HG02884 (cell line): Measurements from ENCODE around the gene CDKAL1.
"Not testable (repeated sequence)": the region's sequence is repeated elsewhere in the genome, so short reads cannot be mapped to it uniquely, and the experiment has no call there.

Experiments
- ATAC-seq: cut with Tn5 transposase; IDR thresholded peaks from one replicate; pipeline ENCODE4 v1.9.1; 2021; ENCODE audit warnings: mild to moderate bottlenecking, moderate library complexity; ENCODE audit not compliant: unreplicated experiment

Gene CDKAL1

GRCh38 chr6:20827798-20828197 is 293.5 kb downstream of the CDKAL1 start:
- ATAC-seq = no peak

DNA sequence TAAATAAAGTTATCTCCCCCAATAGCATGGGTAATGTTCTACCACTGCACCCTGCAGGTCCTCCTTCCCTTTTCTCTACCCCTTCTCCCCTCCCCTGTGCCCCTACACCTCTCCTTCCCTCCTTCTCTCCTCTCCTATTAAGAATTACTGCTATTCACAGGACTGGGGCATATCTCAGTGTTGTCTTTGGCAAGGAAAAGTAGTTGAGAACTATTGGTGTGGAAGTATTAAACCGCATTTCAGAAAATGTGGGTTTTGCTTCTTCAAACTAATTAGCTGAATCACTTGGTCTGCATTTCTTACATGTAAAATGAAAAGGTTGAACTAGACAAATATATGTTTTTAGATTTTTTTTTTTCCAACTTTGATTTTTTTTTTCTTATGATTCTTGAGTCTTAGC is 296.3 kb downstream of the CDKAL1 start:
- ATAC-seq = no peak

DNA sequence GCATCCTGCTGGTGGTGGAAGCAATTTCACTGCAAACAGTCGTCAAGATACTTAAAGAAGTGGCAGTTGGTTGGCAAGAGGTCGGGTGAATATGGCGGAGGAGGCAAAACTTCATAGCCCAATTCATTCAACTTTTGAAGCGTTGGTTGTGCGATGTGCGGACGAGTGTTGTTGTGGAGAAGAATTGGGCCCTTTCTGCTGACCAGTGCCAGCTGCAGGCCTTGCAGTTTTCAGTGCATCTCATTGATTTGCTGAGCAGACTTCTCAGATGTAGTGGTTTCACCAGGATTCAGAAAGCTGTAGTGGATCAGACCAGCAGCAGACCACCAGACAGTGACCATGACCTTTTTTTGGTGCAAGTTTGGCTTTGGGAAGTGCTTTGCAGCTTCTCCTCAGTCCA is 297.0 kb downstream of the CDKAL1 start:
- ATAC-seq = not testable (repeated sequence)

DNA sequence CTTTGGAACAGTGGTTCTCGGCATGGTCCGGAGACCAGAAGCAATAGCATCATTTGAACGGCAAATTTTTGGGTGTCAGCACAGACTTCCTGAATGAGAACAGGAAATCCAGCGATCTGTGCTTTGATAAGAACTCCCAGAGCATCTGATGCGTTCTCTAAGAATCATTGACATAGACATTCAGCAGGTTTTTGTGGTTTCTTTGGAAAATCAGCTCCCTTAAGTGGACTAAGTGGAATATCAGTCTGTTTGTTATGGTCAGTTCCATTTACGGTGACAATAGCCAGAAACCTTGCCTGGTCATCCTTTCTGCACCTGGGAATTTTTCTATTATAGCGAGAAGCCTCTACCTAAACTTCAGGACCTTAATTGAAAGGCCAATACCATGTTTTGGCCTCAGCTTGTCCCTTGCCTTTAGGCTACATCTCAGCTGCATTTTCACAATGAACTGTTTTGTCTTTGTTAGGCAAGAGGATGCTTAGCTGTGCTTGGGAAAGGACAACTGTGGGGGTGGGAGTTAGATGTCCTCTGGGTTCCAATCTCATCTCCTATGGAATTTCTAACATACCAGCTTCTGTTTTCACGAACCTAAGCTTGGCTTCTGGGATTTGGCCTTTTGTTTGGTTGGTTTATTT is 299.7 kb downstream of the CDKAL1 start:
- ATAC-seq = no peak

- no peak for ATAC-seq
These were observed 301.2 kb downstream of the CDKAL1 start for GRCh38 chr6:20835315-20836010.

DNA sequence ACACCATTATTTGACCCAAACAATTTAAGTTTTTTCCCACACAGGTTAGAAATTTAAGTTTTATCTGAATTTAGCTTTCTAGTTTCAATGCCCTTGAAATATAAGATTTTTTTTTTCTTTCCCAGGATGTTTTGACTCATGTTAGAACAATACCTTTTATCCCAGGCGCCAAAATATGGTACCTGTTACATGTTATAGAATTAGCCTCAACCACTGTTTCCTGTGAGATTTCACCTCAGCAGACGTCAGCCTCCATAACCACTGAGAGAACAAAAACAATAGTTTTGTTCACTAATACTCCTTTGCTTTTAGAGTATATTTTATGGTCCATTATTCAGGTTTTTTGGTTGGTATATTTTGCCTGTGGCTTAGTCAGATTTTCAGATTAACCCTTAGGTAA is 302.9 kb downstream of the CDKAL1 start:
- ATAC-seq = no peak

GRCh38 chr6:20838113-20838512 is 303.9 kb downstream of the CDKAL1 start:
- no peak for ATAC-seq

DNA sequence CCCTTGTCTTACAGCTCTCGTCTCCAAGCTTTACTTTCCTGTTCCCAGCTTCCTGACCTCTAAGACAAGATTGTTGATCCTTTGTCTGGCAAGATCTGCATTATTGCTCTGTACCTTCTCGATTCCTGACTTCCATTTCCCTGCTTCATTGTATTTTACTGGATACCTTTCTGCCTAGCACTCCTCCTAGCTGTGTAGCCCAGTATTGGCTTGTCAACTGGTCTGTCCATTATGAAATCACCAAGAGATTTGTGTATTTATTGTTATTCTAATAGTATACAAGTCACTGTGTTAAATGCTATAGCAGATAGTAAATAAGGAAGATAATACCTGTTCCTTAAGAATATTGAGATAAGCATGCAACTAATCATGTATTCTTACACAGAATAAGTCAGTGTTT is 305.4 kb downstream of the CDKAL1 start:
- no peak for ATAC-seq

DNA sequence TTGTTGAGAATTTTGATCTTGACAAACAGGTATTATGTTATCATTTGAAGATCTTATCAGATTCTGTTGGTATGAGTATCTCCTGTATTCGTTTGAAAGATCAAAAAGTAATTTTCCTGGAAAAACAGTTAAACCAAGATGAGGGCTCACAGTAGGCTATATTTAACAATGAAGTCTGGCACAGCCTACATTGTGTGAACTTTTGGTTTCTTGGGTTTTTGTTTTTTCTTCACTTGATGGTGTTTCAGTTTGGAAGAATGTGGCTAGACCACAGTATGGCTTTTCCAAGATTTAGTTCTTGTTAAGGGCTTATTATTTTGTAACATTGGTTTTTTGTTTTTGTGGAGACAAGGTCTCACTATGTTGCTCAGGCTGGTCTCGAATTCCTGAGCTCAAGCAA is 306.4 kb downstream of the CDKAL1 start:
- ATAC-seq = no peak

DNA sequence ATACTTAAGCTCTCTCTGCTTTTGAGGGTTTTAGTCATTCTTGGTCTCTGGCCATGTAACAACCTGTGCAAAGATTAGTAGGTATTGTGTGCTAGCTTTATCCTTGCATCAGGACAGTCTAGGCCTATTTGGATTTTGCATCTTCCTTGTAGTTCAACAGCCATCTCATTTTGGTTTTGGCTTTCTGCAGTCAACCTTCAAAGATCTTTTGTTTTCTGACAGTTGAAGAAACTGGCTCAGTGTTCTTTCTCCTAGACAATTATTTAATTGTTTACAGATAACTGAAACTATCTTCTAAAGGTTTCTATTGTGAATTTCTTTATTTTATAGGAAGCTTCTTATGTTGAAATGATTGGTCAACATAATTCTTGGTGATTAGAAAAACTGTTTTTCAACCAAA is 307.5 kb downstream of the CDKAL1 start:
- no peak for ATAC-seq

DNA sequence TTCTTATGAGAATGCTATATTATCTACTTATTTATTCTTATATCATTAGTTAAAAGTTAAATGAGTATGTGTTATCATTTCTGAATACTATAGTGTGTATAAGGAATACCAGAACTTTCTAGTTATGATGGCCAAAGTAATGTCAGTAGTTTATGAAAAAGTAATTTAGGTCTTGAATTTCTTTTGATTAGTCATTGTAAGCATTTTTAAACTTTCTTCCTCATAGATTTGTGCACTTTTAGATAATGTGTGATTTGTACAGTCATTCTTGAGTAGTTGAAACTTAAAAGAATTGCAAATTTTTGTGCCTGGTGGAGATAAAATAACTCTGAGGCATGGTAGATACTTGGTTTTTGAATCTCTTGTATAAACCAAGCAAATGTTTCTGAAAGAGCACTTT is 311.3 kb downstream of the CDKAL1 start:
- no peak for ATAC-seq

DNA sequence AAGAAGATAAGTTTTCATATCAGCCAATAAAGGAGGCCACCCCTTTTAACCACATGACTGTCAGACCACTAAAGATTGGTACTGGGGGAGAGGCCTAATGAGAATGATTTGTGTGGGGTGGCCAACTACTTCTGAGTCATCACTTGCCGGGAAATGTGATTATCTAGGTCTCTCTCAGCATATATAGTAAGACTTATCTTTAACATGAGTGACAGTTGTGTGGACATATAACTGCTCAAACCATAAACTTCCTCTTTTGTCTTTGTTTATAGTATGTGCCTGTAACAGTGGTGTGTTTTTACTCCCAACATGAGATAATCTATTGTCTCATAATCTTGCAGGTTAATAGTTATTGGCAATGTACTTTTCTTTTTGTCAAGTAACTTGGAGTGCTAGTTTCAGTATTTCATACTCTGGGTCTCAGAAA is 312.4 kb downstream of the CDKAL1 start:
- ATAC-seq = peak; percentile 86

- no peak for ATAC-seq
These were observed 313.6 kb downstream of the CDKAL1 start for GRCh38 chr6:20847904-20848303.

DNA sequence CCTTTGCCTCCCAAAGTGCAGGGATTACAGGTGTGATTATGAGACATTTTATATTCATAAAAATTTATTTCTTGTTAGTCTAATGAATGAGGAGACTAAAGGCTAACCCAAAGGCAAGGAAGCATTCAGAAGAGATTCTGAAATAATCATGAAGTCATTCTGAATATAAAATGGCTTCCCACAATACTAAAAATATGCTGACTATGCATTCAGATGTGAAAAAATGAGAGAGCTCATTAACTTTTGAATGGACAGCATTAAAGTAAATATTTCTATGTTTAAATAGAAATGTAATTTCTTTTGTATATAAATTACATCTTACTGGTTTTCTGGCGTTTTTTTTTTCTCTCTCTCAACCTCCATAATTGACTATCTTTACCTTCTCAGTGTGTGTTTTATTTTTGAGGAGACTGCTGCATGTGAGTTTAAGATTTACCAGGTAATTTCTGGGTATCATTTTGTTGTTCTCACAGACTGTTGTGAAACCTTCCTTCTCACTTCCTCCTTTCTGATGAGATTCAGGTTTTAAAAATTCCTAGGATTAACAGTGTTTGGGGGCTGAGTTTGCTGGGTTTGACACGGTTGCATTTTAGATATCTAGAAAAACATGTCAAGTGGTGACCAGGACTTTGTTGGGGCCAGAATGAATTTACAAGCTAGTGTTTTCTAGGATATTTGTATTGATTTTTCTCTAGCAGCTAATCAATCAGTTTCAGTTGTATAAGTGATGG is 316.6 kb downstream of the CDKAL1 start:
- no peak for ATAC-seq

DNA sequence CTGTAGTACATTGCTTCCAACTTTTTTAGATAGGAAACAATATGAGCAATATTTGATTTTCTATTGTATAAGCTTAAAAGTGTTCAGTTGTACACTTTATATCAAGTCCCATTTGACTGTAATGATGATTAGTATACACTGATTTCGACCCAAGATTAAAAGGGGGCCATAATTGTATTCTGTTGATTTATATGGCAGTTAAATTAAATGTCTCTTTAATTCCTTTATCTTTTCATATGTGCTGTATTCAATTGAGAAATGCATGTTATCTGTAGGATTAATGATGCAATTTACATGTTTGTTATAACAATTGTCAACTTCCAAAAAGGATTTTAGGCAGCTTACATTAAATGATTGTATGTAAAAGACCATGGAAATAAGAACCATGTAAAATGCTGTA is 317.5 kb downstream of the CDKAL1 start:
- ATAC-seq = no peak

DNA sequence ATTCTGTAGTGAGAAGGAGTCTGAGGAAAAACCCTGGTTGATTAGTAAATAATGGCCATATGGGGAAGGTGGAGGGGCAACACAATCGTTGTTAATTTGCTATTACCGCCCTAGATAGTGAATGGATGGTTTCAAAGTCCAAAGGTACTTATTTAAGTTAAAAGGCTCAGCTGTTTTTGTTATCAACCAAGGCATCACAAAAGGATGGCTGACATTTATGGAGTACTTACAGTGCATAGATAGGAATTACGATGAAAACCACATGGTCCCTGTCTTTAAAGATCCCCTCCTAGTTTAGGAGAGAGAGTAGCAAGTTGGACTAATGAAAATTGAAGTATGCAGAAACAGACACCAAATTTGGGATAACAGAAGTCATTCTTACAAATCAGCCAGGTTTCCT is 319.6 kb downstream of the CDKAL1 start:
- no peak for ATAC-seq

DNA sequence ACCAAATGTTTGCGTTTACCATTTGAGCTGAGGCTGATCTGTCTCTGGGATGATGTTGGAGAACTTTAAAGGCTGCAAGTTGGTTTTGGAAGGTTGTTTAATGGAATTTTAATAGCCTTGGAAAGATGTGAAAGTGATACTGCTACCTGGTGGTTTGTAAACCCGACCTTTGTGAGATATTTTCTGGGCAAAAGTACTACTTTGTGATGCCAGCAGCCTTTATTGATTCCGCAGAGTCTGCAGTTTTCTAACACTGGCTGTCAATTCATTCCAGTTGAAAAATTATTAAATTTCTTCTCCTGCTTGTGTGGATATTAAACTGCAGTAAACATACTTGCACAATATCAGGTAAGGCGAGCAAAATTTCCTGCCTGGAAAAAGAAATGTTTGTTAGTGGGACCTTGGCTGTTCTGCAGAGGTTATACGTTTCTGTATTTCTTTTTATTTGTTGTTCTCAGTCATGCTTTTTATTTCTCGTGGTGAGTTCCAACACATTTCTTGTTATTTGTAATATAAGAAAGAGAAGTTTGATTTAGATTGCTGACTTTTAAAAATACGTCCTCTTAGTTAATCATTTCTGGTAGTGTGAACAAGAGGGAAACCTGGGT is 322.5 kb downstream of the CDKAL1 start:
- no peak for ATAC-seq

DNA sequence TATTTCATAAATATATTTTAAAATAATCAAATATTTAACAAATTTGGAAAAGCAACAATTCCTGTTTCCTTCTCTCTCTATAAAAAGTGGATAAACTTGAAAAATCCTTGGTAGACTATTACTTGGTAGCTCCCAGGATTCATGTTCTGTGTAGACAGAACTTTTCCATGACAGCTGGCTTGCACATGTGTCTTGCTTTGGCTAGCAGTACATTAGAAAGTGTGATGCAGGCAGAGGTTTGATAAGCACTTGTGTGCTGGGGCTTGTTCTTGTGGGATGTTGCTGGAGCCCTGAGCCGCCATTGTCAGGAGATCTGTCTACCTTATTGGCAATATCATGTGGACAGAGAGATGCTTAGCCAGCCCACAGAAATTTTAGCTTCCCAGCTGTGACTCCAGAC is 327.2 kb downstream of the CDKAL1 start:
- no peak for ATAC-seq

DNA sequence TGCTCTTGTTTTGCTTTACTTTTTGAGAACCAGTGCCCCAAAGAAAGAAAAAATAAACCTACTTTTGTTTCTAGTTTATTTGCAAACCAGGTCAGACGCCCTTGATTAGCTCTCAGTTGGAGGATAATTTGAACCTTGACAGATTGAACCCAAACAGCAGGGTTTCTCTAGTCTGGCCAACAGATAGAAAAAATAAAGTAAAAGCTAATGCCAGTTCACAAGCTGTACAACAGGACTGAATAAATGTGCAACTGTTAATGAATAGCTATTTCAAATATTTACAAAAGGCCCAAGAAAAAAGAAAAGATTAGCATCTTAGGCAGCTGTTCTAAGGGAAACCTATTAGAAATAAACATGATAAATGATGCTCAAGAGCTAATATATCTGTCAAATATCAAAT is 331.8 kb downstream of the CDKAL1 start:
- no peak for ATAC-seq

GRCh38 chr6:20866935-20867703 is 332.9 kb downstream of the CDKAL1 start:
- no peak for ATAC-seq
